ENCODE measurements around the gene PIM3. TPM values are rescaled to one million over a fixed set of nuclear protein-coding genes. Genes with fewer than 3 reads are reported as not detected.

The PIM3 gene
- total and polyA plus RNA-seq, 2 of the 8 experiments (the other 6 are each of a cell fraction or from before 2014, with no cell fraction given) = 22.6 to 30.0 TPM

DNA sequence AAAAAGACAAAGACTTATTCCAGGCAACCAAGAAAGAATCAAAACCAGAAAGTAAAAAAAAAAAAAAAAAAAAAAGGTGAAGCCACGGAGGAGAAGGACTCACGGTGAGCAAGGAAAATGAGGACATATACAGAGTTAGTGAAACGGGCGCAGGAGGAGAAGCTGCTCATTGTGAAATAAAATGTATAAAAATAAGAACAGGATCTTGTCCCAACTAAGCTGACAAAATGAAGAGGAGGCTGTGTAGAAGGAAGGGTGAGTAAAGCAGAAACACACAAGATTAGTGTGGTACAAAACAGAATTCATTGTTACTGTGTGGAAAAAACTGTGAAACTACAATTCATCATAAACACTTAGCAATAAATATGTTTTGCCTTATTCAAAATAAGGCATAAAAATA, 44.3 kb downstream of the PIM3 start (continued):
- TF ChIP-seq CHD7 (IDR thresholded peaks at IDR 0.05; ENCODE audit: insufficient replicate concordance, low read length) (no peak), FOSL1 (IDR thresholded peaks at IDR 0.05; ENCODE audit: insufficient read depth, low read depth, low read length) (no peak), POU5F1 (IDR thresholded peaks at IDR 0.05; ENCODE audit: low read depth, low read length) (no peak), TEAD4 (IDR thresholded peaks at IDR 0.05; ENCODE audit: low read depth, low read length) (no peak), SIN3A (conservative IDR thresholded peaks at IDR 0.05 in 1 of 2, IDR thresholded peaks at IDR 0.05 in 1 of 2; ENCODE audit: low read depth in 1 of 2, low read length in 2 of 2) (no peak), BRCA1 (IDR thresholded peaks at IDR 0.05; ENCODE audit: low read depth, low read length) (no peak), EP300 (IDR thresholded peaks at IDR 0.05; ENCODE audit: borderline replicate concordance in 1 of 2, low read depth in 2 of 2, low read length in 2 of 2) (no peak), SUZ12 (IDR thresholded peaks at IDR 0.05; ENCODE audit: low read length) (no peak), TCF12 (IDR thresholded peaks at IDR 0.05; ENCODE audit: low read depth, low read length) (no peak)
- TF ChIP-seq, protein P1, sequence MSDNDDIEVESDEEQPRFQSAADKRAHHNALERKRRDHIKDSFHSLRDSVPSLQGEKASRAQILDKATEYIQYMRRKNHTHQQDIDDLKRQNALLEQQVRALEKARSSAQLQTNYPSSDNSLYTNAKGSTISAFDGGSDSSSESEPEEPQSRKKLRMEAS (IDR thresholded peaks at IDR 0.05) = no peak
- TF ChIP-seq, protein P2, sequence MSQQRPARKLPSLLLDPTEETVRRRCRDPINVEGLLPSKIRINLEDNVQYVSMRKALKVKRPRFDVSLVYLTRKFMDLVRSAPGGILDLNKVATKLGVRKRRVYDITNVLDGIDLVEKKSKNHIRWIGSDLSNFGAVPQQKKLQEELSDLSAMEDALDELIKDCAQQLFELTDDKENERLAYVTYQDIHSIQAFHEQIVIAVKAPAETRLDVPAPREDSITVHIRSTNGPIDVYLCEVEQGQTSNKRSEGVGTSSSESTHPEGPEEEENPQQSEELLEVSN (IDR thresholded peaks at IDR 0.05) = no peak

Data from H1 (cell line).